Activated B cell treated with CpG ODN at 0.5 μM for 24 hours (primary cell): Measurements from ENCODE around the gene BTBD9. TPM values are rescaled to one million over a fixed set of nuclear protein-coding genes. Genes with fewer than 3 reads are reported as not detected.

Experiments used
- ATAC-seq: fragments of 200-7000 bp; cut with Tn5 transposase; one replicate; pipeline ENCODE4 v1.10.0; 2021; ENCODE audit warnings: low read depth, mild to moderate bottlenecking, moderate library complexity
- CTCF ChIA-PET: fragments of 350-600 bp; sonication (Branson Sonifier 250); formaldehyde crosslinking; loops from one replicate; lab custom pipeline; 2021; ENCODE audit warnings: antibody characterized with exemption; lab: Charles Lee
- POLR2A ChIA-PET: fragments of 350-600 bp; sonication (Branson Sonifier 250); formaldehyde crosslinking; loops from one replicate; lab custom pipeline; 2021; ENCODE audit warnings: antibody characterized with exemption; lab: Charles Lee
- DNase-seq: peaks from one replicate; pipeline ENCODE4 v3.0.0; 2022
- H3K27ac Mint-ChIP-seq: one replicate; pipeline ENCODE4 v1.8.0; 2020; ENCODE audit warnings: mixed read lengths
- H3K27me3 Mint-ChIP-seq: one replicate; pipeline ENCODE4 v1.8.0; 2021; ENCODE audit warnings: mixed read lengths
- H3K36me3 Mint-ChIP-seq: one replicate; pipeline ENCODE4 v1.8.0; 2021; ENCODE audit warnings: low read depth, mixed read lengths
- H3K4me1 Mint-ChIP-seq: one replicate; pipeline ENCODE4 v1.8.0; 2021; ENCODE audit warnings: mixed read lengths
- H3K4me3 Mint-ChIP-seq: one replicate; pipeline ENCODE4 v1.8.0; 2020; ENCODE audit warnings: mild to moderate bottlenecking, mixed read lengths
- H3K9me3 Mint-ChIP-seq: one replicate; pipeline ENCODE4 v1.8.0; 2020; ENCODE audit warnings: mixed read lengths
- intact Hi-C: fragments of 100-400 bp; cut with micrococcal nuclease; formaldehyde crosslinking; loops from one replicate; pipeline ENCODE4 v1.15.1; 2024
- total RNA-seq: library from RNA; stranded (reverse); gene quantifications from 2 replicates; pipeline ENCODE4 v1.2.3, GENCODE V29; 2022
- TF ChIP-seq, protein P1 (sequence below): fragments of 200-600 bp; IDR thresholded peaks from one replicate; pipeline ENCODE4 v1.8.0; 2022; ENCODE audit warnings: antibody characterized with exemption, mild to moderate bottlenecking

BTBD9 gene
- total RNA-seq = 19.4 and 25.7 TPM in 2 replicates

DNA sequence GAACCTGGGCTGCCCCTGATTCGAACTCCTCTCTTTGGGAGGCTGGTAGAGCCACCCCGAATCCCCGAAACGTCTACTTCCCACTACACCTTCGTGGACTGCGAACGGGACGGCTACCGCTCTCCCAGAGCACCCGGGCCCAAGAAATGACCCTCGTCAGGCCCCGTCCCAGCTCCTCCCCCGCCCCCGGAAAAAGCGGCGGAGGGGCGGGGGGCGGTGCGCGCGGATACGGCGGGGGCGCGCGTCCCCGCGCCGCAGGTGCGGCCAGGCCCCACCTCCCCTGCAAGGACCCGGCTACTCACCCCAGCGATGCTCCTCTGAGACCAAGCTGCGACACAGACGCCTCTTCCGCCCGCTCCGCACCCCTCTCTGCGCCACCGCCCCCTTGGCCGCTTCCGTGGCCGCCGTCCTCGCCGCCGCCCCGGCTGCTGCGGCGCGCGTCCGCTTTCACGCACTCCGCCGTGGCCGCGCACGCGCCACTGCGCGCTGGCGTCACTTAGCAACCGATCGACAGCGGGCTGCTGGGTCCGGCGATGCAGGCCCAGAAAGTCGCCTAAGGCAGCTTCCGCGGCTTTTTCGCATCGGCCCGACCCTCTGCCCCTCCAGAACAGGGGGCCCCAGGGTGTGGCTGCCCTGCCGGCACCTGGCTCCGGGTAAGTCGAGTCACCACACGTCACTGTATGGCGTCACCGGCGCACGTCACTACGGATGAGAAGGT, at the start of gene BTBD9:
Gene BTBD9 (minus strand): TSS at position 432 of the 718 bp plus-strand sequence.
- ChIA-PET POLR2A (interaction anchor here (0.6 to 1.7 kb wide), 8 partner anchors 32 to 821 kb away, joined by 3 to 11 read pairs (median 5); partner anchors contain the start of genes GLO1 and ZFAND3), CTCF (no interaction called here)
- Mint-ChIP-seq H3K4me1 (peaks cover 31% of the 10 kb centered on the region), H3K36me3 (peaks cover 5% of the 10 kb centered on the region), H3K4me3 (peak within 1 kb of the TSS; percentile 94), H3K27me3 (no peaks in the 10 kb centered on the region), H3K9me3 (no peaks in the 10 kb centered on the region), H3K27ac (peak within 1 kb of the TSS; percentile 95)
- DNase-seq (peak; percentile 92), ATAC-seq (peak; percentile 86)
- TF ChIP-seq, protein P1, sequence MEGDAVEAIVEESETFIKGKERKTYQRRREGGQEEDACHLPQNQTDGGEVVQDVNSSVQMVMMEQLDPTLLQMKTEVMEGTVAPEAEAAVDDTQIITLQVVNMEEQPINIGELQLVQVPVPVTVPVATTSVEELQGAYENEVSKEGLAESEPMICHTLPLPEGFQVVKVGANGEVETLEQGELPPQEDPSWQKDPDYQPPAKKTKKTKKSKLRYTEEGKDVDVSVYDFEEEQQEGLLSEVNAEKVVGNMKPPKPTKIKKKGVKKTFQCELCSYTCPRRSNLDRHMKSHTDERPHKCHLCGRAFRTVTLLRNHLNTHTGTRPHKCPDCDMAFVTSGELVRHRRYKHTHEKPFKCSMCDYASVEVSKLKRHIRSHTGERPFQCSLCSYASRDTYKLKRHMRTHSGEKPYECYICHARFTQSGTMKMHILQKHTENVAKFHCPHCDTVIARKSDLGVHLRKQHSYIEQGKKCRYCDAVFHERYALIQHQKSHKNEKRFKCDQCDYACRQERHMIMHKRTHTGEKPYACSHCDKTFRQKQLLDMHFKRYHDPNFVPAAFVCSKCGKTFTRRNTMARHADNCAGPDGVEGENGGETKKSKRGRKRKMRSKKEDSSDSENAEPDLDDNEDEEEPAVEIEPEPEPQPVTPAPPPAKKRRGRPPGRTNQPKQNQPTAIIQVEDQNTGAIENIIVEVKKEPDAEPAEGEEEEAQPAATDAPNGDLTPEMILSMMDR = no peak
- intact Hi-C loops = loop anchor here (1.0 to 5.0 kb wide), 4 partner anchors 33 to 1207 kb away; partner anchors contain the start of genes CMTR1 and GLO1

DNA sequence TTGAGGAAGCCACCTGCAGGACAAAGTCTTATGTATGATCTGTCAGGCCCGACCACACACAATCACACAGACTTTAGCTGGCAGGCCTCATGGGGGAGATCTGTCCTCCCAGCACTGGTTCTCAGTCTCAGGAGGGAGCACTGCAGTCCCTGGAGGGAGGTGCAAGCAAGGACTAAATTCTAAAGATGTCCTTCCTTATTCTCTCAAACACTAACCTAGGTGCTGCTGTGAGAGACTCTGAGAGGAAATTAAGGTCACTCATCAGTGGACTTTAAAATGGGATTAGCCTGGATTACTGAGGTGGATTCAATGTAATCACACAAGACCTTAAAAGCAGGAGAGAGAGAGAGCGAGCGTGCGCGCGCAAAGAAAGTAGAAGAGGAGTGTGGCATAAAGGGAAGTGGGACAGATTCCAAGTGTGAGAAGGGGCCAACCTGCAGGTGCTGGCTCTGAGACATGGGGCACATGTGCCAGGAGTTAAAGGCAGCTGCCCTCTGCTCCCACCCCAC, 48.9 kb upstream of the BTBD9 start:
- TF ChIP-seq, protein P1 = no peak
- Mint-ChIP-seq H3K27me3 (no peaks in the 10 kb centered on the region), H3K4me1 (peaks cover 44% of the 10 kb centered on the region), H3K36me3 (peaks cover 23% of the 10 kb centered on the region), H3K9me3 (no peaks in the 10 kb centered on the region), H3K27ac (peak overlapping the region; percentile 79), H3K4me3 (peak overlapping the region; percentile 75)
- ChIA-PET CTCF (interaction anchor here (1.0 kb wide), 1 partner anchor 194 kb away, joined by 4 read pairs; no protein-coding TSS in a partner anchor), POLR2A (interaction anchor here (0.8 to 1.0 kb wide), 4 partner anchors 12 to 164 kb away, joined by 4 to 12 read pairs (median 4); partner anchors contain the start of genes BTBD9 and GLO1)
- peak; percentile 32 for DNase-seq
- intact Hi-C loops = loop anchor here (2.0 kb wide), 1 partner anchor 14 kb away; the partner anchor contains the start of gene GLO1
- ATAC-seq = peak; percentile 98

DNA sequence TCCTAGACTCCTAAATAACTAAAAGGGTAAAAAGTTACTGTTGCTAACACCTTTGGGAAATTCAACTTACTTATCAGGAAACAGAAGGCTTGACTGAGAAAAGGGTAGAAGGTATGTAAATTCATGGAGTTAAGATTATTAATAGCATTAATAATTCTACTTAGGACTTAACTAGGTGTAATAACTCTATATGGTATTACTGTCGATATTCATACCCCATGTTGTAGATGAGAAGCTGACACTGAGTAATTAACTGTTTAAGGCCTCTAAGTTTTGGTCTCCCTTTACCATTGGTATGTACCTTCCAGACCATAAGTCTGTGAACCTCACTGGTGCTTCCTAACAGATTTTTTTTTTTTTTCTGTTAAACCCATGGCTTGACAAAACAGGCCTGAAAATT, 47.8 kb upstream of the BTBD9 start:
- intact Hi-C loops = no loop called here
- CTCF ChIA-PET = no interaction called here
- Mint-ChIP-seq H3K27ac (peak overlapping the region; percentile 51), H3K4me1 (peaks cover 44% of the 10 kb centered on the region), H3K9me3 (no peaks in the 10 kb centered on the region), H3K36me3 (peaks cover 31% of the 10 kb centered on the region), H3K4me3 (no peak overlapping the region), H3K27me3 (no peaks in the 10 kb centered on the region)
- DNase-seq = no peak
- POLR2A ChIA-PET = interaction anchor here (0.5 to 1.0 kb wide), 4 partner anchors 12 to 1254 kb away, joined by 3 to 12 read pairs (median 6); partner anchors contain the start of gene GLO1
- TF ChIP-seq, protein P1 = no peak
- ATAC-seq = no peak

DNA sequence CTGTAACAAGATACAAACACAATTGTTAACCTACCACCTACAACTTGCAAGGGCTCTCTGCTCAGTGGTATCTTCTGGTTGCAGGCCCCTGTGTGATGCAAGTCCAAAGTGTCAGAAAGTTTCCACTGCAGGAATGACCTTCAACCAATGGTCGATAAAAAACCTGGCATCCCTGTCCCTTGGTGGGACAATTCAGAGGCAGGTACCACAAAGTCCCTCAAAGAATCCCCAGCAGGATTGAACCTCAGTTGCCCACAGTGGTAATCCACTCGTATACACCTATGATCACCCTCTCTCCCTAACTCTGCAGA, 47.3 kb upstream of the BTBD9 start:
- H3K27ac Mint-ChIP-seq = peak overlapping the region; percentile 51
- DNase-seq (no peak), ATAC-seq (no peak)
- TF ChIP-seq, protein P1 = no peak
- ChIA-PET POLR2A (interaction anchor here (0.5 to 0.7 kb wide), 3 partner anchors 11 to 1254 kb away, joined by 3 to 7 read pairs (median 3); no protein-coding TSS in a partner anchor), CTCF (no interaction called here)
- no peak overlapping the region for H3K4me3 Mint-ChIP-seq
- intact Hi-C loops = no loop called here
- no peaks in the 10 kb centered on the region for H3K27me3 Mint-ChIP-seq
- H3K4me1 Mint-ChIP-seq = peaks cover 44% of the 10 kb centered on the region
- H3K36me3 Mint-ChIP-seq = peaks cover 34% of the 10 kb centered on the region
- H3K9me3 Mint-ChIP-seq = no peaks in the 10 kb centered on the region
